Hepatocyte (in vitro differentiated cells): ENCODE data around the gene SLC17A1.

Experiments
- EZH2 ChIP-seq: fragments of 200-600 bp; sonication (generic); IDR thresholded peaks from 2 replicates; pipeline ENCODE4 v1.6.1; 2016; ENCODE audit warnings: antibody characterized with exemption, mild to moderate bottlenecking, borderline replicate concordance
- EZH2phosphoT487 ChIP-seq: fragments of 200-600 bp; sonication (generic); IDR thresholded peaks from one replicate; pipeline ENCODE4 v1.6.1; 2018; ENCODE audit warnings: antibody characterized with exemption, mild to moderate bottlenecking, low read depth, moderate library complexity; ENCODE audit not compliant: unreplicated experiment, severe bottlenecking
- TF ChIP-seq, protein P1 (sequence below): fragments of 200-600 bp; sonication (generic); IDR thresholded peaks from 2 replicates; pipeline ENCODE4 v1.5.1; 2016; ENCODE audit warnings: antibody characterized with exemption, mild to moderate bottlenecking; ENCODE audit not compliant: poor library complexity

DNA sequence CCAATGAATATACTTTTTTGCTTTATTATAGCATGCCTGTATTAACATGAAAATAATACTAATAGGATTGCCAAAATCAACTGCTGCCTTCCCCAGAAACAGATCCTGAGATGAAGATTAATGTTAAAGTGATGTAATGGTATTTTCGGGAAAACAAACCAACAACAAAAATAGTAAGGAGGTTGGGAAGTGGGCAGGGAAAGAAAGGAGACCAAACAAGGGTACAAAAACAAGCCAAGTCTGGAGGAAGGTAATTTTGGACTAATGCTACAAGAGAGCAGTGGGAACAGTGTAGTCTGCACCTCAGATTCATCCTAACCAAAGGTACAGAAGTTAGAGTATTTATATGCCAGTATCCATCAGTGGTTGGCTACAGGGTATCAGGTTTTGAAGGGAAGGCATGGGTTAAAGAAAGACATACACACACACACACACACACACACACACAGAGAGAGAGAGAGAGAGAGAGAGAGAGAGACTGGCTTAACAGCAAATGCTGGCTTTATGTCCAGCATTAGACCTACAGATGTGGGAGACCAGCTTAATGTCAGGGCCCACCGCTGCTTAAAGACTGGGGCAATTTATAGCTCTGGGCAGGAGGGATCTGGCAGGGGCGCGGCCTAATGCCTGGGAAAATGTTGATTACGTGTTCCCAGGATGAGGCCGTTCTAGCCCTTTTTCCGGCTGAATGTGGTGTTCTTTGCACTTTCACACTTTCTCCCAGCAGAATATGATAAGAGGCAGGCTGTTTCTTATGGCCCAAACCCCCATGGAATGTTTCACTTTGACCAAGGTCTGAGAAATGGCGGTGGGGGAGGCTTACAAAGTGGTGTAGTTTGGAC lies 3.8 kb upstream of the SLC17A1 start:
- TF ChIP-seq, protein P1, sequence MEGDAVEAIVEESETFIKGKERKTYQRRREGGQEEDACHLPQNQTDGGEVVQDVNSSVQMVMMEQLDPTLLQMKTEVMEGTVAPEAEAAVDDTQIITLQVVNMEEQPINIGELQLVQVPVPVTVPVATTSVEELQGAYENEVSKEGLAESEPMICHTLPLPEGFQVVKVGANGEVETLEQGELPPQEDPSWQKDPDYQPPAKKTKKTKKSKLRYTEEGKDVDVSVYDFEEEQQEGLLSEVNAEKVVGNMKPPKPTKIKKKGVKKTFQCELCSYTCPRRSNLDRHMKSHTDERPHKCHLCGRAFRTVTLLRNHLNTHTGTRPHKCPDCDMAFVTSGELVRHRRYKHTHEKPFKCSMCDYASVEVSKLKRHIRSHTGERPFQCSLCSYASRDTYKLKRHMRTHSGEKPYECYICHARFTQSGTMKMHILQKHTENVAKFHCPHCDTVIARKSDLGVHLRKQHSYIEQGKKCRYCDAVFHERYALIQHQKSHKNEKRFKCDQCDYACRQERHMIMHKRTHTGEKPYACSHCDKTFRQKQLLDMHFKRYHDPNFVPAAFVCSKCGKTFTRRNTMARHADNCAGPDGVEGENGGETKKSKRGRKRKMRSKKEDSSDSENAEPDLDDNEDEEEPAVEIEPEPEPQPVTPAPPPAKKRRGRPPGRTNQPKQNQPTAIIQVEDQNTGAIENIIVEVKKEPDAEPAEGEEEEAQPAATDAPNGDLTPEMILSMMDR = no peak
- TF ChIP-seq EZH2phosphoT487 (no peak), EZH2 (no peak)
